Superior temporal gyrus (tissue), 1 donor: ENCODE data around the gene ATP5F1E.
"Not testable (repeated sequence)": the region's sequence is repeated elsewhere in the genome, so short reads cannot be mapped to it uniquely, and the experiment has no call there.

ENCODE experiments used
- DNase-seq: peaks from one replicate; pipeline ENCODE4 v3.0.0-alpha.2; 2016; ENCODE audit errors: extremely low spot score

Gene ATP5F1E

GRCh38 chr20:59020938-59021551, 11.1 kb downstream of the ATP5F1E start:
- no peak for DNase-seq

- DNase-seq = no peak
These were observed 12.9 kb downstream of the ATP5F1E start, which contains the start of gene TUBB1 for GRCh38 chr20:59019217-59019616. TUBB1 (plus strand) TSS chr20:59019429; CDS start chr20:59019523, 94 bp downstream.

DNA sequence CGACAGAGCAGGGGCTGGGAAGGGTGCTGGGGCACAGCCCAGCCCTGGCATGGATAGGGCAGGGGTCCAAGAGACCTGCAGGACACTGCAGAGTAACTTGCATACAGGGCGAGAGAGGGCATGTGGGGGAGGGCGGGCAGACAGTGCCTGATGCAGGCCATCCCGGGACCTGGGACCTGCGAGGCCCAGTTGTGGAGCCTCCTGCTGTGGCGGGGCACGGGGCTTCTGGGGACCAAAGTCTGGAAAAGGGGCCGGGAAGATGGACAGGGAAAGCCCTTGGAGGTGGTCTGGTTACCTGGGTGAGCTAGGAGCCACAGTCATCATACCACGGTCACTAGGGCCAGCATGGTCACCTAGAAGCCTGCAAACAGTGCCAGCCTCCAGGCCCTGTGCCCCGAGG, 13.3 kb downstream of the ATP5F1E start:
- DNase-seq = no peak

DNA sequence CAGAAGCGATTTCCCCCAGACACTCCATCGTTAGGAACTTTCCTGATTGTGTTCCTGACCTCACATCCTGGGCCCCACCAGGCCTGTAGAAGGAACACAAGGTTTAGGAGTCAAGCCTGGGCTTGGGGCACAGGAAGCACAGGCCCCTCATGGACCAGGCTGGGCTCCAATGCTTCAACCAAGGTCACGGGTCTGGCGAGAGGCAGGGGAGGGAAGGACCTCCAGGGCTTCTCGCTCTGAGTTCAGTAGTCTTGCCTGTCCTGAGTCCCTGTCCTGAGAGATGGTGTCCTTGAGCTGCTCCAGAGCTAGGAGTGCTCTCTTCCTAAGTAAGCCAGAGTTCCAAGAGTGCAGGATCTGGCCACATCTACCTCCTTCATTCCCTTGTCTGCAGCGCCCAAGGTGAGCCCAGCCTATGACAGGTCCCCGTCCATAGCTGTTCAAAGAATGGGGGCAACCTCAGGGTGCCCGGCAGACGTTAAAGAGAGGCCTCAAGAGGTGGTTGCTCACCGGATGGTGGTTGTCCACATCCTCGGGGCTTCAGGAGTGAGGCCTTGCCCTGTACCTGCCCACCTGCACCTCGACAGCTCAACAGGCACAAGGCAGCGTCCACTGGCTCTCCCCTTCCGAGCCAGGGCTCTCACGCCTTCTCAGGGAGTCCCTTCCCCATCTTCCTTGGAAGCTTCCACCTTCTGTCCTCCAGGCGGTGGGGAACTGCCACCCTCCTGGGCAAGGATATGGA, 14.5 kb downstream of the ATP5F1E start:
- DNase-seq = no peak

DNA sequence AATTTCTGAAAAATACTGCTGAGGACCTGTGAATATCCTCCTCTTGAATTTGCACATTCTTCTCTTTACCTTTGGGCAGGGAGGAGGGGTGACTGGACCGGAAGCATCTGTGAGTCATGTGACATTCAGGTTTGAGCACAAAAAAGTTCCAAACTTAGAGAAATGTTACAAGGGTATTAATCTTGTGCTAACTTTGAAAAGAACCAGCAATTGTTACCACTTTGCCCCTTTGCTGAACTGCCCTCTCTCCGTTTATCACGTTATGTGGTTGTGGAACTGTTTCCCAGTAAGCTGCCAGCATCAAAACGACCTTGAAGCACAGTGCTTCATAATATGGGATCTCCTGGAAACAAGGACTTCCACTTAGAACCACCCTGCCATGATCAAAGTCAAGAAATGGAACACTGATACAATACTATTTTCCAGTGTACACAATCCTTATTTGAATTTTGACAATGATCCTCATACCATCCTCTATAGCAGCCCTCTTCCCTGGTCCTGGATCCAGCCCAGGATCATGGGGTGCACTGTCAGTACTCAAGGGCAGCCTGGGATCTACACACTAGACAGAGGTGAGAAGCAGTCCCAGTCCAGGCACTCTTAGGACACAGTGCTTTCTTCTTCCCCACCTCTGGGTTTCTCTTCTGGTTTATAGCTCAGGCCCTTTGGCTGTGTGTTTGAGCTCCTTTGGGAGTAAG, 15.2 kb downstream of the ATP5F1E start:
- no peak for DNase-seq

DNA sequence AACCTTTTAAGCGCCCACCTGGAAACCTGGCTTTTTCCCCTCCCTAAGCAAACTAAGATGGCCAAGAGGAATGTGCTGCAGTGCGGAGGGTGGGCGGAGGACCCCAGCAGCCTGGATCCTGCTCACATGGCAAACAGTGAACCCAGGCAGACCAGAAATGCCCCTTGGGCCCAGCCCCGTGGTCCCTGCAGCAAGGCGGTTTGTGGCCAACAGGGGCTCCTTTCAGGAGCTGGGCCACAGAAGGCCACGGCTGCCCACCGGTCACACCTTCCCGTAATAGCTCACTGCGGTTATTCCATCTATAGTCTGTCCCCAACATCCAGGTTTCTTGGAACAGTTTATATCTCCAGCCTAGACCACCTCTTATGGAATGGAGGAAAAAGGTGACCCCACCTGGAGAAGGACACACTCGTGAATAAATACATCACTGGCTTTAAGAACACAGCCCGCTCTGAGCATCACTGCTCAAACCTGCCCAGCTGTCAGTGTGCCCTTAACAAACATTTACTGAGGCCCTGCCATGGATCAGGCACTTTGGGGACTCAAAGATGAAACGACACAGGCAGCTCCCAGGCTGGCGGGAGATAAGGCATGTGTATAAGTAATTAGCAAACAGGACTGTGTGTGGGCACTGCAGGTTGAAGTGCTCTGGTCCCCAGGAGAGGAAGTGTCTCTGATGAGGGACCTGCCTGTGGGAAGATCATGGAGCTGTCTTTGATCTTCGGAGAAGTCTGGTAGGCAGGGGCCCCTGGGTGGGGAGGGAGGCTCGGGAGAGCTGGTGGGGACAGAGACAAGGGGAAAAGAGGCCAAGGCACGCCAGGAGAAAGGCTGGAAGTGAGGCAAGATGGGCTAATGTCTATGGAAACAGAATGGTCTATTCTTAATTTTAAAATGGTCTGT, 16.1 kb downstream of the ATP5F1E start:
- no peak for DNase-seq

- no peak for DNase-seq
These were observed 16.7 kb downstream of the ATP5F1E start for GRCh38 chr20:59015411-59015810.

GRCh38 chr20:59014680-59015389, 17.3 kb downstream of the ATP5F1E start:
- DNase-seq = no peak

GRCh38 chr20:59013959-59014608, 18.1 kb downstream of the ATP5F1E start:
- no peak for DNase-seq

GRCh38 chr20:59013031-59013951, 18.8 kb downstream of the ATP5F1E start:
- no peak for DNase-seq

- not testable (repeated sequence) for DNase-seq
These were observed 20.3 kb downstream of the ATP5F1E start for GRCh38 chr20:59011874-59012157.

DNA sequence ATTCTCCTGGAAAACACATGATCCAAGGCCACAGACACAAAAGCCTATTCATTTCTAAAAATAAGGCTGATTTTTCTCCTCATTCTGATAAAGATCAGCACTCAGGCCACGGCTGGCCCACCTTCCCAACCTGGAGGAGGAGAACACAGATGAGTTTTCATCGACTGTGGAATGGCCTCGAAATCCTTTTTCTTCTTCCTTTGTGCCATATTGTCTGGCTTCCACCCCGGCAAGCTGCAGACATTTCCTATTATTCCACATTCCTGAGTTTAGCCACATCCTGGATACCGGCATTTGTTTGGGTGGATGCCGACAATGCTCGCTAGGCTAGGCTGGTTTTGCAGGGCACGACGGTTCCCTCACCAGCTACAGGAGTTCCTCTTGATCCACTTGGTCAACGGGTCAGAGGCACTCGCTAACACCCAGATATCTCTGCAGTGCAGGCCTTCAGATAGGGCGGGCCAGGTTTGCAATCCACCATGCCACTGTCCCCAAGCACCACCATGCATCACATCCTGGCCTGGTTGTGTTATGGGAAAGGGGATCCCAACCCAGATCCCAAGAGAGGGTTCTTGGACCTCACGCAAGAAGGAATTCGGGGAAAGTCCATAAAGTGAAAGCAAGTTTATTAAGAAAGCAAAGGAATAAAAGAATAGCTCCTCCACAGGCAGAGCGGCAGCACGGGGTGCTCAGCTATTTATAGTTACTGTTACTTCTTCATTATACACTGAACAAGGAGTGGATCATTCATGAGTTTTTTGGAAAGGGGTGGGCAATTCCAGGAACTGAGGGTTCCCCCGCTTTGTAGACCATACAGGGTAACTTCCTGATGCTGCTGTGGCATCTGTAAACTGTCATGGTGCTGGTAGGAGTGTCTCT, 20.9 kb downstream of the ATP5F1E start:
- no peak for DNase-seq

- DNase-seq = no peak
These were observed 21.7 kb downstream of the ATP5F1E start for GRCh38 chr20:59010321-59010994.

DNA sequence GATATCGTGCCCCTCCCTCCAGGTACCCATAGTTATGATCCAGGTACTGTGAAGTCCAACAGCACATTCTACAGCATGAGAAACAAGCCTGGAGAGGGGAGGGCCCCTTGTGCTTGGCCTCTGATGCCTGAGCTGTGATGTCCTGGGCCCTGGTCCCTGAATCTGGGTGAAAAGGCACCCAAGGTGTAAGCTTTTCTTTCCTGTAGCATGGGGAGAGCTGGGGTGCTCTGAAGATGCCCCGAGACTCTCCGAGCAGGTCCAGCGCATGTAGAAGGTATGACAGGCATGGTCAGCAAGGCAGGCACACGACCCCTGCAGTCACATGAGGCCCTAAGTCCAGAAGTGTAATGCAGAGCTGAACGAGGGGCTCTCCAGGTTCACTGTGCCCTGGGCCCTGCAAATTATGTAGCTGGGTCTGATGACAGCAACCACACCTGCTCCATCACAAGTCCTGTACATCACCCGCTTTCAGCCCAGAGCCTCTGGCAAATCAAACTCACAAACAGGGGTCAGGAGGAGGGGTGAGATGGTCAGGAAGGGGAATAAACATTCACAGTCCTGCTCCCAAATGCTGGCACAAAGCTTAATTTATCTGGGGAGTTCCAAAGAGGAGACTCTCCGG, 23.3 kb downstream of the ATP5F1E start:
- DNase-seq = no peak

- DNase-seq = no peak
These were observed 24.2 kb downstream of the ATP5F1E start for GRCh38 chr20:59007665-59008511.

- DNase-seq = no peak
These were observed 25.1 kb downstream of the ATP5F1E start, which contains the start of gene CTSZ for GRCh38 chr20:59006864-59007664. CTSZ (minus strand) TSS chr20:59007254; CDS start chr20:59007128, 126 bp downstream.
